Endothelial cell of umbilical vein (primary cell): ENCODE data around the gene SH3D21. TPM values are rescaled to one million over a fixed set of nuclear protein-coding genes. Genes with fewer than 3 reads are reported as not detected.

Experiments
- BruUV-seq: library from RNA; stranded (reverse); fragments of 400-500 nt; replicated peaks from 2 replicates; lab custom pipeline; 2021; lab: Mats Ljungman, UMichigan
- CTCF ChIA-PET: fragments of 300-600, 350-600 bp; sonication (Branson Sonifier 250); formaldehyde crosslinking; loops from one replicate; lab custom pipeline; 2021; ENCODE audit warnings: antibody characterized with exemption, inconsistent platforms; lab: Charles Lee
- POLR2A ChIA-PET: fragments of 300-600, 350-600 bp; sonication (Branson Sonifier 250); formaldehyde crosslinking; loops from one replicate; lab custom pipeline; 2021; ENCODE audit warnings: antibody characterized with exemption, inconsistent platforms; lab: Charles Lee
- DNase-seq: peaks from one replicate; pipeline ENCODE4 v3.0.0-alpha.2; 2011; ENCODE audit warnings: low read depth, low spot score
- FAIRE-seq: peaks from 2 replicates; lab custom pipeline; 2011; peaks lifted over from hg19 to GRCh38; lab: Jason Lieb, UNC
- H2AFZ ChIP-seq: 2 replicates; pipeline ENCODE4 v1.6.0; 2012; ENCODE audit warnings: low read depth, low read length, control low read depth, inconsistent platforms
- H3K27ac ChIP-seq: 2 replicates; pipeline ENCODE4 v1.5.1; 2011; ENCODE audit warnings: low read depth, mild to moderate bottlenecking, control low read depth, low read length, moderate library complexity; ENCODE audit not compliant: insufficient read depth
- H3K27me3 ChIP-seq, 2 experiments: 2 replicates each; pipeline versions ENCODE4 v1.6.0 to v1.6.1; 2011; ENCODE audit warnings: low read length in 2 of 2, mixed read lengths in 1 of 2; ENCODE audit not compliant: control insufficient read depth in 2 of 2, insufficient read depth in 2 of 2
- H3K36me3 ChIP-seq, 2 experiments: 2 replicates in 1 of 2; 3 replicates in 1 of 2; pipeline ENCODE4 v1.5.1; 2011; ENCODE audit warnings: low read length in 2 of 2, mild to moderate bottlenecking in 1 of 2, moderate library complexity in 1 of 2; ENCODE audit not compliant: control insufficient read depth in 2 of 2, insufficient read depth in 2 of 2; ENCODE audit errors: extremely low read depth in 1 of 2
- H3K4me1 ChIP-seq: 3 replicates; pipeline ENCODE4 v1.5.1; 2011; ENCODE audit warnings: mild to moderate bottlenecking, low read length; ENCODE audit not compliant: control insufficient read depth, insufficient read depth; ENCODE audit errors: extremely low read depth
- H3K4me2 ChIP-seq: 2 replicates; pipeline ENCODE4 v1.6.1; 2011; ENCODE audit warnings: low read length, control low read depth, mixed read lengths; ENCODE audit not compliant: insufficient read depth
- H3K4me3 ChIP-seq, 3 experiments: fragments of 200-600 bp in 1 of 3; sonication (generic), shearing (Covaris generic) in 1 of 3; replicated peaks in 1 of 3; 2 replicates each; pipeline ENCODE4 v1.5.1; 2011 to 2016; ENCODE audit warnings: control low read depth in 3 of 3, low read length in 3 of 3, mild to moderate bottlenecking in 2 of 3, inconsistent platforms in 1 of 3, low read depth in 1 of 3, moderate library complexity in 1 of 3; ENCODE audit not compliant: insufficient read depth in 1 of 3
- H3K79me2 ChIP-seq: 2 replicates; pipeline ENCODE4 v1.6.0; 2012; ENCODE audit warnings: low read length, inconsistent platforms; ENCODE audit not compliant: control insufficient read depth, insufficient read depth
- H3K9ac ChIP-seq: replicated peaks from 2 replicates; pipeline ENCODE3; 2011; ENCODE audit warnings: low read length, control low read depth; ENCODE audit not compliant: insufficient read depth; ENCODE audit errors: extremely low read depth
- H3K9me1 ChIP-seq: replicated peaks from 3 replicates; pipeline ENCODE4 v1.6.0; 2011; ENCODE audit warnings: mild to moderate bottlenecking, low read length; ENCODE audit not compliant: control insufficient read depth, insufficient read depth; ENCODE audit errors: extremely low read depth
- H3K9me3 ChIP-seq: replicated peaks from 2 replicates; pipeline ENCODE4 v1.5.1; 2012; ENCODE audit warnings: low read length, inconsistent platforms; ENCODE audit not compliant: control insufficient read depth, insufficient read depth
- H4K20me1 ChIP-seq: replicated peaks from 2 replicates; pipeline ENCODE3; 2011; ENCODE audit warnings: mild to moderate bottlenecking, low read length; ENCODE audit not compliant: control insufficient read depth, insufficient read depth; ENCODE audit errors: extremely low read depth
- CTCF ChIP-seq, 2 donors: IDR thresholded peaks; 1 replicate in 1 of 2; 2 replicates in 1 of 2; pipeline ENCODE4 v1.5.1; 2011; ENCODE audit warnings: low read length in 2 of 2, mild to moderate bottlenecking in 2 of 2, moderate library complexity in 2 of 2, control low read depth in 1 of 2, inconsistent platforms in 1 of 2, low read depth in 1 of 2; ENCODE audit not compliant: insufficient read depth in 1 of 2; ENCODE audit errors: extremely low read depth in 1 of 2
- EZH2 ChIP-seq: IDR thresholded peaks from 2 replicates; pipeline ENCODE4 v1.6.1; 2012; ENCODE audit warnings: borderline replicate concordance, low read depth, mild to moderate bottlenecking, moderate library complexity, low read length, inconsistent platforms; ENCODE audit not compliant: severe bottlenecking
- FOS ChIP-seq: IDR thresholded peaks from 2 replicates; pipeline ENCODE4 v1.6.1; 2011; ENCODE audit warnings: mild to moderate bottlenecking, low read length, moderate library complexity, borderline replicate concordance; ENCODE audit not compliant: insufficient read depth
- GATA2 ChIP-seq: IDR thresholded peaks from 2 replicates; pipeline ENCODE4 v1.7.0; 2011; ENCODE audit warnings: low read depth, mild to moderate bottlenecking, moderate library complexity, mixed read lengths, low read length; ENCODE audit not compliant: insufficient read length, insufficient read depth
- JUN ChIP-seq: IDR thresholded peaks from 2 replicates; pipeline ENCODE4 v1.6.1; 2011; ENCODE audit warnings: borderline replicate concordance, low read depth; ENCODE audit not compliant: insufficient read length, insufficient read depth
- MAX ChIP-seq: IDR thresholded peaks from 2 replicates; pipeline ENCODE4 v1.6.1; 2011; ENCODE audit not compliant: insufficient read depth, insufficient read length
- MYC ChIP-seq: IDR thresholded peaks from one replicate; pipeline ENCODE4 v1.6.1; 2011; ENCODE audit warnings: mild to moderate bottlenecking, low read depth, low read length
- POLR2A ChIP-seq: IDR thresholded peaks from 2 replicates; pipeline ENCODE4 v1.6.1; 2012; ENCODE audit warnings: low read depth, mild to moderate bottlenecking, control low read depth, low read length
- POLR2AphosphoS5 ChIP-seq: IDR thresholded peaks from 2 replicates; pipeline ENCODE4 v1.6.1; 2012; ENCODE audit warnings: low read depth, mild to moderate bottlenecking, control low read depth, low read length, moderate library complexity; ENCODE audit not compliant: insufficient read depth
- dilution Hi-C: fragments of 300-500 bp; cut with MboI; formaldehyde crosslinking; loops from one replicate; pipeline ENCODE4 v1.15.0; 2019; ENCODE audit warnings: low sequenced_read_pairs; ENCODE audit not compliant: extremely low pct_ligation_motif_present
- intact Hi-C: fragments of 100-400 bp; cut with micrococcal nuclease; formaldehyde crosslinking; loops from one replicate; pipeline ENCODE4 v1.10.0; 2022
- polyA plus RNA-seq, 4 experiments: library from polyadenylated mRNA; depleted of rRNA in 3 of 4; stranded (reverse) in 3 of 4; unstranded in 1 of 4; fragments of >200 nt; gene quantifications; 2 replicates each; pipeline versions ENCODE4 v1.2.1 to v1.2.3, GENCODE V29; 2011 to 2012; ENCODE audit warnings: missing spikeins in 1 of 4
- total RNA-seq: library from RNA; stranded (reverse); gene quantifications from 2 replicates; pipeline ENCODE4 v1.2.3, GENCODE V29; 2021

The SH3D21 gene
- total and polyA plus RNA-seq, 2 donors (not counting 3 experiments of a cell fraction or from before 2014, with no cell fraction given) = 1.8 to 7.2 TPM

- Histone ChIP-seq H3K4me2 (no peak overlapping the region), H3K27me3 (no peaks in the 10 kb centered on the region), H3K9ac (no peak overlapping the region), H3K4me1 (peaks cover 20% of the 10 kb centered on the region), H3K9me3 (no peaks in the 10 kb centered on the region), H2AFZ (no peak overlapping the region), H3K27ac (no peak overlapping the region), H4K20me1 (no peaks in the 10 kb centered on the region), H3K36me3 (no peaks in the 10 kb centered on the region), H3K9me1 (no peaks in the 10 kb centered on the region), H3K79me2 (peaks cover under 1% of the 10 kb centered on the region), H3K4me3 (no peak overlapping the region)
- FAIRE-seq (no peak), DNase-seq (no peak)
- dilution Hi-C loops = no loop called here
- no TSS peak for BruUV-seq
- intact Hi-C loops = no loop called here
- ChIA-PET POLR2A (no interaction called here), CTCF (interaction anchor here (1.0 to 1.6 kb wide), 2 partner anchors 15 to 24 kb away, joined by 3 to 7 read pairs; no protein-coding TSS in a partner anchor)
- TF ChIP-seq JUN = no peak
- TF ChIP-seq GATA2 = no peak
- TF ChIP-seq MYC = no peak
Observed at GRCh38 chr1:36328088-36328480, 21.9 kb downstream of the SH3D21 start.

GRCh38 chr1:36328713-36329112 lies 22.5 kb downstream of the SH3D21 start:
- no peaks in the 10 kb centered on the region for H3K9me1 ChIP-seq
- H3K27me3 ChIP-seq = no peaks in the 10 kb centered on the region
- H3K27ac ChIP-seq = no peak overlapping the region
- H3K9me3 ChIP-seq = no peaks in the 10 kb centered on the region
- H3K4me3 ChIP-seq = no peak overlapping the region
- CTCF ChIA-PET = interaction anchor here (1.0 to 1.6 kb wide), 2 partner anchors 14 to 23 kb away, joined by 3 to 7 read pairs; no protein-coding TSS in a partner anchor
- peak; percentile 88 for FAIRE-seq
- no peak overlapping the region for H3K9ac ChIP-seq
- H3K79me2 ChIP-seq = no peaks in the 10 kb centered on the region
- peaks cover 19% of the 10 kb centered on the region for H3K4me1 ChIP-seq
- no peak overlapping the region for H3K4me2 ChIP-seq
- no peak overlapping the region for H2AFZ ChIP-seq
- POLR2A ChIA-PET = no interaction called here
- no peaks in the 10 kb centered on the region for H3K36me3 ChIP-seq
- peak; percentile 67 for DNase-seq
- no TSS peak for BruUV-seq
- H4K20me1 ChIP-seq = no peaks in the 10 kb centered on the region
- dilution Hi-C loops (no loop called here), intact Hi-C loops (no loop called here)
- no peak for TF ChIP-seq FOS
- TF ChIP-seq GATA2 = no peak
- peak; percentile 76 for TF ChIP-seq MYC
- TF ChIP-seq POLR2AphosphoS5 = peak; percentile 25
- TF ChIP-seq EZH2 = no peak
- TF ChIP-seq POLR2A = no peak
- TF ChIP-seq MAX = peak; percentile 60
- no peak for TF ChIP-seq CTCF (IDR thresholded peaks at IDR 0.05; ENCODE audit: extremely low read depth in 1 of 2, insufficient read depth in 1 of 2, low read depth in 1 of 2, low read length in 2 of 2)
- no peak for TF ChIP-seq JUN
